HG02571 (cell line): ENCODE results near the gene ZFAND5.

Experiments
- ATAC-seq: cut with Tn5 transposase; IDR thresholded peaks from one replicate; pipeline ENCODE4 v1.9.1; 2021; ENCODE audit warnings: mild to moderate bottlenecking, moderate library complexity; ENCODE audit not compliant: unreplicated experiment

ZFAND5 gene

DNA sequence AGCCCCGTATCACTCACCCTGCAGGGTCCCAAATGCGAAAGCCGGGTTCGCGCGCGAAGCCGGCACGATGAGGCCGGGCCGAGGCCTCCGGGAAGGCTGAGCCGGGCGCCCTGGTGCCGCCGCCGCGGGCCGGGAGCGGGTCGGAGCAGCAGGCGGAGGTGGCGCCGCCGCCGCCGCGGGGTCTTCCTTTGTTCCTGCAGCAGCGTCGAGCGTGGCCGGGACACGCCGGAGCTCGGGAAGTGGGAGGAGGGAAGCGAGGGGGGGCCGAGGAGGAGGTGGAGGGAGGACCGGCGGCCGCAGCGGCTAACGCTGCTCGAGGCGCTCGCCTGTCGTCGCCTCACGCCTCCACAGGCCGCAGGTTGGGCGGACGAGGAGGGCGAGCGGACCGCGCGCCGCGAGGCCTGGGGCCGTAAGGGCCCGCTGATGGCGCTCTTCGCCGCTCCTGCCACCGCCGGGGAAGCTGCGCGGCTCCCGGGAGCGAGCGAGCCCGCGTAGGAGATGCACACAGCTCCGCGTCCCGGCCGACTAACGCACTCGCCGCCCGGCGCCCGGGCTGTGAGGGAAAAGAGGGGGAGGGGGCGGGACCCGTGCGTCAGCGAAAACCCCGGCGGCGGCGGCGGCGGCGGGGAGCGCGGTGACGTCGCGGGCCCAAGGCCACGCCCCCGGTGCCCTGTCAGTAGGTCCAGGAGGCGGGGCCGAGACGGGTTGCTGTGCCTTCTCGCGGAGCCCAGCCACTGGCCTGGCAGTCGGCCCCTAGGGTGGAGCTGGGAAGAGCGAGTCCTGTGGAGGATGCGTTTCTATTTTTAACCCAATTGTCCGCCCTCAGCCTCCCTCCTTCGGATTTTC, at the start of gene ZFAND5:
ZFAND5 (minus strand) TSS at position 530 of the 846 bp plus-strand sequence. CDS start 4,430 bp downstream, outside the sequence.
- ATAC-seq: peak; percentile 85

DNA sequence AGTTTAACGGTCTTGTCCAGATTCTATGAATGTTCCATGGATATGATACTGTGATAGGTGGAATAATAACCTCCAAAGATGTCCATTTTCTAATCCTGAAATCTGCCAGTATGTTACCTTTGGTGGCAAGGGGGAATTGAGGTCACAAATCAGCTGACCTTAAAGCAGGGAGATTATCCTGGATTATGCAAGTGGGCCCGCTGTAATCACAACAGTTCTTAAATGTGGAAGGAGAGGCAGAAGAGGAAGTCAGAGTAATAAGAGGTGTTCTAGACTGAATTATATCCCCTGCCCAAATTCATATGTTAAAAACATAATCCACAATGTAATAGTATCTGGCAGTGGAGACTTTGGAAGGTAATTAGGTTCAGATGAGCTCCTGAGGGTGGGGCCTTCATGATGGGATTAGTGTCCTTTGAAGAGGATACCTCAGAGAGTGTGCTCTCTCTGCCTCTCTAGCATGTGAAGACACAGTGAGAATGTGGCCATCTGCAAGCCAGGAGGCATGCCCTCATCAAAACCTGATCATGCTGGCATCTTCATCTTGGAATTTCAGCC, 47.6 kb upstream of the ZFAND5 start:
- ATAC-seq: no peak

- no peak for ATAC-seq
These were observed 45.2 kb upstream of the ZFAND5 start for GRCh38 chr9:72410214-72410613.

GRCh38 chr9:72407114-72407513, 42.1 kb upstream of the ZFAND5 start:
- no peak for ATAC-seq

DNA sequence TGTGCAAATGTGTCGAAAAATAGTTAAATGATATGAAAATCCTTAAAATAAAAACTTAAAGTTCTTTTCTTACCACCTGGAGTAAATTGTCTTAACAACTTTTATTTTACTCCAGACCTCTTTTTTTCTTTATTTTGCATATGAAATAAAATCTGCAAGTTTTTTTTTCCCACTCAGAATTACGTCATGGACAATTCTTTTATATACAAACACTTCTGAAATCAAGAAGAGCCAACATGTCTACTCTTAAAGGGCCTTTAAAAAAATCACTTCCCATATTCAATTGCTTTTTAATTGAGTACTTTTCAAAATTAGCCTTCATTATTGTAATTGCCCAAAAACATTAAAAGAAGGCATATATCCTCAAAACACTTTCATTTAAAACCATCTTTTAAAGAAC, 37.7 kb upstream of the ZFAND5 start:
- no peak for ATAC-seq

GRCh38 chr9:72401396-72401795, 36.4 kb upstream of the ZFAND5 start:
- ATAC-seq: no peak

- no peak for ATAC-seq
These were observed 35.9 kb upstream of the ZFAND5 start for GRCh38 chr9:72400866-72401265.

- ATAC-seq: no peak
These were observed 34.4 kb upstream of the ZFAND5 start for GRCh38 chr9:72399391-72399790.

DNA sequence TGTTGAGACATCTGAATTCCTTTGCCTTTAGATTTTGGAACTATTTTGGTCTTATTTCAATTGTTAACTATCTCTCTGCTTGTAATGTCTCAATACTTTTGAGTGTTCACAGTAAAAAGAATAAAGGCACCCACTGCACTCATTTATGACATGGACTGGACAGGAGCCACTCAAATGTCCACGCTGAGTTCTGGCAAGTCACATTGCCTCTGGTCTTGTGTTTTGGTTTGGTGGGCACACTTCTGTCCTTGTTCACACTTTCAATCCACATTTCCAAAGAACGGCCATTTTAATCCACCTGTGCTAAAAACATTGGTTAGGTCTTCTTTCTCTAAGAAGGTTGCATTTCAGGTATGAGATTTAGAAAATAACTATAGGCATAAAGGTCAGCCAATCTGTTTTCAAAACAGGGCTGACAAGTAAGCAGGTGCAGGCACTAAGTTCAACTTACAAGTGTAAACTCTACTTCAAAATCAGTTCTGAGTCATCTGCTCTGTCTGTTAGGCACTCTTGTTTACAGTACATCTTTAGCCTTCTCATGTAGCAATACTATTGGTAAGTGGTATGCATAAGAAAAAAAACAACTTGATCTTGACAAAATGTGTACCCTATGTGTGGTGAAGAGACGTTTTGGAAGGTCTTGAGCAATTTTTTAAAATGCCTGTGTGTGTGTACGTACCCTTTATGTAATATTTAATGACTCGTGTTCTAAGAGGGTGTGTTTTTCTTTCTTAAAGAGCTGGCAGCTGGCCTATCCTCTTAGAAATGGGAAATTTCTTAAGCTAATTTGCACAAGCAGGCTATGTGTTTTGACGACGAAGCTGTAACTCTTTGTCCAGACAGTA, 31.5 kb upstream of the ZFAND5 start:
- ATAC-seq: no peak

DNA sequence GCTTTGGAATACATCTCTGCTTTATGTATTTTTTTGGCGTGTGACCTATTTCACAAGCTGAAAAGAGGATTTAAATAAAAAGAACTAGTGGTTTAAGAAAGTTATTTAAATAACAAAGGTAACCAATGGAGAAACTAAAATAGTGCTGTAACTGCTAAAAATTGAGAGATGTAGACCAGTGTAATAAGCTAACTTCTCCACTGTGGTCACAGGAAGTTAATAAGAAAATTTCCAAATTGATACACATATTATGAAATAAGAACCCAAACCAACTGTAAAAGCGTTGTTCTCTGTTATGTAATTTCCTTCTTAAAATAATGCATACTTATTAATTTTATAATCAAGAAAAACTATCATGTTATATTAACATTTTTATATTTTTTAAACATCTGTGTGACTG, 29.1 kb upstream of the ZFAND5 start:
- ATAC-seq: no peak

DNA sequence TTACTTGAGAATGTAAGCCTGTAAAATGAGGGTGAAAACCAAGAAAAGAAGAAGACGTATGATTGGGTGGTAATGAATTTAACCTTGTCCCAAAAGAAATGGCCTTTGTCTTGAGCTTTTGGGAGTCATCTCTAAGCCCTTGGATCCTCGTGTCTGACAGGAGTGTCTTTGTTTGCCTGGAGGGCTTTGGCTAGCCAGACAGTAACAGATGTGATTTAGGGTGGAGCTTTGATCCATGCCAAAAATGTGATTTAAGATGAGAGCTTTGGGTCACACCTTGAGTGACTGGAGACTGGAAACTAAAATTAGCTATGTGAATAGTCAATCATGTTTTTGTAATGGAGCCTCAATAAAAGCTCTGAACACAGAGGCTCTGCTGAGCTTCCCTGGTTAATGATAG, 25.9 kb upstream of the ZFAND5 start:
- ATAC-seq: no peak

- no peak for ATAC-seq
These were observed 21.2 kb upstream of the ZFAND5 start for GRCh38 chr9:72386186-72386585.

DNA sequence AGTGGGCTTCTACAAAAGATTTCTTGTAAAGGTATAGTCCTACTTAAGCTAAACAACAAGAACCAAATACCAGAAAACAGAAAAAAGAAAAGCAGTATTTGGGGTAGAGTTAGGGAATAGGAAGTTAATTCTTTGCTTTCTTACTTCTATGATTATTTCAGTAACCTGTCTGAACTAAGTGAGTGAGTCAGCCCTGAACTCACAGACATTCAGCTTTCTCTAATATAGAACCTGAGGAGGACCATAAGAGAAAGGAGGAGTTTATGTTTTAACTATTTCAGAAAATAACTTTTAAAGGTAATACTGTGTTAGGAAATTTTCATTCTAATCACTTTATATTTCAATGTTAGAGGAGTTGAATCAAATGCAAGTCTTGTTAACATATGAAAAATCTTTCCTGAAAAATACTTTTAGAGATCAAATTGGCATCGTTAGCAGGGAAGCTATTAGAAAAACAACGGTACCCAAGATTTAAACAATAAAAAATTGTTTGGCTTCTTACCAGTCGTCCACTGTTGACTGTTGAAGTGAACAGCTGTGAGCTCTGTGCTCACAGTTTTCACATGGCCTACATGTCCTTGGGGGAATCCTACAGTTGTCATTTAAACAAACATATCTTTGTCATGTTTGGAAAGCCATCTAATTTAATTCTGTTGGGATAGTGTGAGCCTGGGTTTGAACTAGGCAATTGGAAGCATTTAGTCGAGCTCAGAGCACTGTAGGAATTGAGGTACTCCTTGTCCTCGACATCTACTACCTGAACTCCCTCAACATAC, 19.9 kb upstream of the ZFAND5 start:
- ATAC-seq: no peak

DNA sequence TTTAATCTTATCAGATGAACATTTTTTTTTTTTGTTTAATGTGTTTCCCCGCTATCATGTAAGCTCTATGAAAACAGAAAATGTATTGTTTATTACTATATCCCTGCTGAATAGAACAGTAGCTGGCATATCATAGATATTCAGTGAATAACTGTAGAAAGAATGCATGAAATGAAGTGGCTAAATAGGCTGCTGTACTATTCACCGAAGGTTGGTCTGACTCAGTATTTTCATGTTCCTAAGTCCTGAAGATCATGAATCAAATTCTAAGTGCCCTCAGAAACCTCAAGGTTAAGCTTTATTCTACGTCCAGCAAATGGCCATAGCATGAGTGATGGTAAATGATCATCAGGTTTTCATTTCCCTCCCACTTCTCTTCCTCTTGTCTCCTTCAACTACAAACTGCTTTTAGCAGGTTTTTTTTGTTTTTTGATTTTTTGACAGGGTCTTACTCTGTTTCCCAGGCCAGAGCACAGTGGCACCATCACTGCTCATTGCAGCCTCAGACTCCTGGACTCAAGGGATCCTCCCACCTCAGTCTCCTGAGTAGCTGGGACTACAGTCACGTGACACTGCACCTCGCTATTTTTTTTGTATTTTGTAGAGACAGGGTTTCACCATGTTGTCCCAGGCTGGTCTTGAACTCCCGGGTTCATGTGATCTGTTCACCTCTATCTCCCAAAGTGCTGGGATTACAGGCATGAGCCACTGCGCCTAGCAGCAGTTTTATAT, 19.1 kb upstream of the ZFAND5 start:
- ATAC-seq: no peak

DNA sequence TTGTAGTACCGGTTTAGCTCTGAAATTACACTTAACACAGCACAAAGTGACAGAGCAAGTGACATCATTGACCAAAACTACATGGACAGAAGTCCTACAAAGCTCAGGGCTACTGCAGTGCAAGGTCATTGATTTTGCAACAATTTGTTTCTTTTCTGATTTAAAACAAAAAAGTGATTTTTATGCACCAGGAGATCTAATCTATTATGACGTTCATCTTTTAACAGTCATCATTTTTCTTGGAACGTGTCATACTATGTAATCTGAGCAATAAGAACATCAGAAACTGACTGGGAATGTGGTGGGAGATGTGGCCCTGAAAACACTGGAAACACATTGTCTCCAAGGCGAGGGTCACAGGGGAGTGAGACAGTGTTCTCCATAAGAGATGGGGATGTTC, 17.4 kb upstream of the ZFAND5 start:
- no peak for ATAC-seq

GRCh38 chr9:72377041-72377440, 12.0 kb upstream of the ZFAND5 start:
- no peak for ATAC-seq

DNA sequence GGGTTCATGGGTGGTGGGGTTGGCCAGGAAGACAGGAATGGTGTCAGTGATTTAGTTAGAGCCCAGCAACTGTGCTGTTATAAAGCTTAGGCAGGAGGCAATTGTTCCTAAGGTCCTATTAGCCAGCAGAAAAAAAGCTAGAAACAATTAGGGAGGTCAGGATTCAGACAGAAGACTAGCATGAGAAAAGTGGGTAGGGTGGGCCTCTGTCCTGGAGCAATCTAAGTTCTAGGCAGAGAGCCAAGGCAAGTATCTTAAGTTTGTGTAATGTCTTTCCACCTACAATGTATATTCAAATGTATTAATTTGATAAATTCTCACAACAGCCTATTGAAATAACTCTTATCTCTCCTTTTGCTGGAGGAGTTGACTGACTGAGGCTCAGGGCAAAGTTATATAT, 6.1 kb upstream of the ZFAND5 start:
- no peak for ATAC-seq

- peak; percentile 39 for ATAC-seq
These were observed 683 bp upstream of the ZFAND5 start for GRCh38 chr9:72365525-72366256.

- ATAC-seq: peak; percentile 34
These were observed 915 bp downstream of the ZFAND5 start for GRCh38 chr9:72363908-72364678.
